C4-2B (cell line): Measurements from ENCODE around the gene C1R.

Experiments
- ZFX ChIP-seq: fragments of 450-650 bp; IDR thresholded peaks from 2 replicates; pipeline ENCODE4 v1.6.1; 2017
- TF ChIP-seq, protein P1 (sequence below): fragments of 450-650 bp; conservative IDR thresholded peaks from 2 replicates; pipeline ENCODE4 v1.5.1; 2017; ENCODE audit warnings: mild to moderate bottlenecking

DNA sequence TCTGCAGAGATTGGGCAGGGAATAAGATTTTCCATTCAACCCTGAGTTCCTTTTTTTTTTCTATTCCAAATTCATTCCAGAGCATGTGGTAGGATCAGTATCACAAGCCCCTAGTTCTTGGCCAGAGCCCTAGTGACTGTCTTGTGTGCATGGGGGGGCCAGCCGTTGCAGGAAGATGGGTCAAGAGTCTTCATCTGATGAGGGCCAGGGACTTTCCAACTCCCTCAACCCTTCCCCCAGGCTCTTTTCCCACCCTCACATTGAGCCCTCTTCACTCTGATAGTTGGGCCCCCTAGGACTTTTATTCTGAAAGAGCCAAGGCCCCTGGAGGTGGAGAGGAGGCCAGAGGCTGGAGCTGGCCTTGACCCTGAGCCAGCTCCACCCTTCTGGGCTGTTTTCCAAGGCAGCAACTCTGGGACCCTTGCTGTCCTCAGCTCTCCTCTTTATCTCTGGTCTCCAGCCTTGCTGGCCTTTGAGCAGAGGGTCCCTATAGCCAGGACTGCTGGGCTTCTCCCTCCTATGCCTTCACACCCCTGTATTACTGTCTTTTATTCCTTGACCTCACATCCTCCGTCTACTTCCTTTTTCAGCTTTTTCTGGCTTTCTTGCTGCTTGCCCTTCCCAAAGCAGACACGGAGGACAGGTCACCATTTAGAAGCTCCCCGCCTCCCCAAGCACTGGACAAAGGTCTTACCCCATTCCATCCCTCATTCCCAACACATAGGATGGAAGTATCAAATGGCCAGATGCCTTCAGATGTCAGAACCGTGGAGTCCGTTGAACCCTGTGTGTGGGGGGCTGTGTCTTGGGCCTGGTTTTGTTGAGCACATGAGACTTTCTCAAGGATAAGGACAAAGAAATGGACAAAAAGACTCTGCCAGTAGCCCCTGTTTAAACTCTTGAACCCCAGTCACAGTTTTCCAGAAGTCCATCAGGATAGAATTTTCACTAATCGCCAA lies 30.8 kb upstream of the C1R start:
- TF ChIP-seq, protein P1, sequence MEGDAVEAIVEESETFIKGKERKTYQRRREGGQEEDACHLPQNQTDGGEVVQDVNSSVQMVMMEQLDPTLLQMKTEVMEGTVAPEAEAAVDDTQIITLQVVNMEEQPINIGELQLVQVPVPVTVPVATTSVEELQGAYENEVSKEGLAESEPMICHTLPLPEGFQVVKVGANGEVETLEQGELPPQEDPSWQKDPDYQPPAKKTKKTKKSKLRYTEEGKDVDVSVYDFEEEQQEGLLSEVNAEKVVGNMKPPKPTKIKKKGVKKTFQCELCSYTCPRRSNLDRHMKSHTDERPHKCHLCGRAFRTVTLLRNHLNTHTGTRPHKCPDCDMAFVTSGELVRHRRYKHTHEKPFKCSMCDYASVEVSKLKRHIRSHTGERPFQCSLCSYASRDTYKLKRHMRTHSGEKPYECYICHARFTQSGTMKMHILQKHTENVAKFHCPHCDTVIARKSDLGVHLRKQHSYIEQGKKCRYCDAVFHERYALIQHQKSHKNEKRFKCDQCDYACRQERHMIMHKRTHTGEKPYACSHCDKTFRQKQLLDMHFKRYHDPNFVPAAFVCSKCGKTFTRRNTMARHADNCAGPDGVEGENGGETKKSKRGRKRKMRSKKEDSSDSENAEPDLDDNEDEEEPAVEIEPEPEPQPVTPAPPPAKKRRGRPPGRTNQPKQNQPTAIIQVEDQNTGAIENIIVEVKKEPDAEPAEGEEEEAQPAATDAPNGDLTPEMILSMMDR: no peak
- no peak for TF ChIP-seq ZFX
